ENCODE measurements around the gene ADAR. TPM values are rescaled to one million over a fixed set of nuclear protein-coding genes. Genes with fewer than 3 reads are reported as not detected.

Gene ADAR
- total and polyA plus RNA-seq, 2 of the 4 experiments (the other 2 are of a cell fraction), result 70.9 to 131 TPM

- peak overlapping the region; percentile 88 for H4K5ac ChIP-seq (ENCODE audit: low read depth, low read length)
- peak overlapping the region; percentile 66 for H3K56ac ChIP-seq (ENCODE audit: extremely low read depth, insufficient read depth, low read length)
- peak overlapping the region; percentile 49 for H3K23ac ChIP-seq (ENCODE audit: low read depth, low read length)
- H3K4ac ChIP-seq (ENCODE audit: low read depth, low read length), result peak overlapping the region; percentile 67
- ATAC-seq (ENCODE audit: low read depth), result peak; percentile 50
- peak overlapping the region; percentile 77 for H2AFZ ChIP-seq (replicated peaks; ENCODE audit: low read length, poor library complexity)
- TF ChIP-seq MAZ (IDR thresholded peaks at IDR 0.05; ENCODE audit: borderline replicate concordance, low read depth, low read length) (no peak), NFE2L2 (IDR thresholded peaks at IDR 0.05; ENCODE audit: low read depth, low read length) (no peak), MXI1 (IDR thresholded peaks at IDR 0.05; ENCODE audit: borderline replicate concordance, low read depth, low read length) (peak; percentile 50; the same call in 1 of the 2 replicates), RAD21 (IDR thresholded peaks at IDR 0.05; ENCODE audit: low read length) (no peak), CHD1 (IDR thresholded peaks at IDR 0.05; ENCODE audit: low read depth, low read length) (no peak)
- H3K14ac ChIP-seq (replicated peaks; ENCODE audit: low read depth, low read length), result peak overlapping the region; percentile 55
- no peak overlapping the region for H2BK20ac ChIP-seq (ENCODE audit: low read depth, low read length)
- BruUV-seq (replicated peaks), result no TSS peak
- dilution Hi-C loops (cut with HindIII; ENCODE audit: low sequenced_read_pairs, unreplicated experiment), result no loop called here
- no peak overlapping the region for H2BK15ac ChIP-seq (ENCODE audit: low read depth, low read length)
- peaks cover 4% of the 10 kb centered on the region for H3K4me1 ChIP-seq (ENCODE audit: control insufficient read depth, insufficient read depth, low read length)
- H2AK9ac ChIP-seq (replicated peaks; ENCODE audit: low read depth, low read length, poor library complexity), result peak overlapping the region; percentile 73
- peak overlapping the region; percentile 71; the same call in 1 of the 2 replicates for H4K91ac ChIP-seq (ENCODE audit: insufficient read depth, low read depth, low read length)
- H3K36me3 ChIP-seq (ENCODE audit: control insufficient read depth, insufficient read depth, low read length), result peaks cover 4% of the 10 kb centered on the region
- H3K9me1 ChIP-seq (ENCODE audit: insufficient read depth, low read length), result peaks cover 17% of the 10 kb centered on the region
- in situ Hi-C loops (cut with MboI; ENCODE audit: low sequenced_read_pairs), result no loop called here
- POLR2A ChIA-PET (ENCODE audit: unreplicated experiment), result no interaction called here
- WGBS, 2 experiments (ENCODE audit: extremely low coverage in 2 of 2, insufficient read length in 1 of 2), result 100% methylated on average over 1 of the region's 37 CpGs; no CpG with 5 or more reads in 1 of the 2 experiments
- intact Hi-C loops (cut with micrococcal nuclease), result loop anchor here (1.0 to 5.0 kb wide), 2 partner anchors 17 to 269 kb away; no protein-coding TSS in a partner anchor
- peak; percentile 64 for DNase-seq
- H3K27ac ChIP-seq (ENCODE audit: insufficient read depth, low read length), result peak overlapping the region; percentile 97
- peak overlapping the region; percentile 44; the same call in 1 of the 2 replicates for H2AK5ac ChIP-seq (ENCODE audit: low read depth, low read length)
- H3K9ac ChIP-seq (ENCODE audit: low read depth, low read length), result peak overlapping the region; percentile 89
- CTCF ChIA-PET, result interaction anchor here (0.7 kb wide), 1 partner anchor 623 kb away, joined by 3 read pairs; no protein-coding TSS in a partner anchor
- H2BK120ac ChIP-seq (ENCODE audit: low read depth, low read length), result peak overlapping the region; percentile 49; the same call in 1 of the 2 replicates
- peak overlapping the region; percentile 78 for H3K4me3 ChIP-seq (ENCODE audit: insufficient read depth, low read depth, low read length)
- H3K9me3 ChIP-seq (ENCODE audit: control insufficient read depth, insufficient read depth, low read length), result no peaks in the 10 kb centered on the region
- H3K4me2 ChIP-seq (ENCODE audit: low read depth, low read length), result peak overlapping the region; percentile 95
- peaks cover 33 to 66% of the 10 kb centered on the region in 2 experiments for H3K79me1 ChIP-seq (ENCODE audit: low read depth in 1 of 2, low read length in 2 of 2)
- H3K27me3 ChIP-seq (ENCODE audit: control insufficient read depth, insufficient read depth, low read length), result no peaks in the 10 kb centered on the region
- peak overlapping the region; percentile 78 to 91 for H4K8ac ChIP-seq (ENCODE audit: low read depth in 2 of 2, low read length in 2 of 2)
- H3K18ac ChIP-seq (ENCODE audit: low read depth, low read length), result peak overlapping the region; percentile 81
- H4K20me1 ChIP-seq (ENCODE audit: insufficient read depth, low read length), result peaks cover 46% of the 10 kb centered on the region
- H2BK5ac ChIP-seq (ENCODE audit: low read depth, low read length, poor library complexity, severe bottlenecking), result peak overlapping the region; percentile 82
These were observed 648 bp upstream of the ADAR start for GRCh38 chr1:154608397-154609270.
